Left hindlimb (tissue), 1 donor: ENCODE data around the gene XYLT1.
A peak's percentile ranks its signal among the peaks of the same experiment; 100 is the strongest.

Experiments used
- DNase-seq: peaks from one replicate; pipeline ENCODE4 v3.0.0-alpha.2; 2018

Gene XYLT1

GRCh38 chr16:17275076-17276009, 195.4 kb downstream of the XYLT1 start:
- DNase-seq = no peak

- DNase-seq = no peak
Measured at GRCh38 chr16:17273142-17273561, 197.6 kb downstream of the XYLT1 start.

- DNase-seq = no peak
Measured at GRCh38 chr16:17272716-17273115, 198.0 kb downstream of the XYLT1 start.

- peak; percentile 60 for DNase-seq
Measured at GRCh38 chr16:17271687-17272086, 199.1 kb downstream of the XYLT1 start.

GRCh38 chr16:17270683-17271109, 200.1 kb downstream of the XYLT1 start:
- no peak for DNase-seq

GRCh38 chr16:17270111-17270510, 200.6 kb downstream of the XYLT1 start:
- DNase-seq = no peak

- no peak for DNase-seq
Measured at GRCh38 chr16:17269439-17269838, 201.3 kb downstream of the XYLT1 start.

GRCh38 chr16:17266608-17267313, 204.0 kb downstream of the XYLT1 start:
- DNase-seq = no peak

GRCh38 chr16:17265154-17265553, 205.6 kb downstream of the XYLT1 start:
- no peak for DNase-seq

- no peak for DNase-seq
Measured at GRCh38 chr16:17261197-17261858, 209.4 kb downstream of the XYLT1 start.

GRCh38 chr16:17260276-17260849, 210.4 kb downstream of the XYLT1 start:
- DNase-seq = no peak

- no peak for DNase-seq
Measured at GRCh38 chr16:17259751-17260270, 210.9 kb downstream of the XYLT1 start.

GRCh38 chr16:17258848-17259713, 211.7 kb downstream of the XYLT1 start:
- no peak for DNase-seq

GRCh38 chr16:17258077-17258599, 212.6 kb downstream of the XYLT1 start:
- DNase-seq = no peak

GRCh38 chr16:17257426-17258023, 213.2 kb downstream of the XYLT1 start:
- DNase-seq = no peak

- no peak for DNase-seq
Measured at GRCh38 chr16:17252701-17253100, 218.1 kb downstream of the XYLT1 start.

GRCh38 chr16:17252064-17252463, 218.7 kb downstream of the XYLT1 start:
- DNase-seq = no peak

GRCh38 chr16:17251496-17251895, 219.3 kb downstream of the XYLT1 start:
- DNase-seq = no peak

GRCh38 chr16:17246974-17247732, 223.6 kb downstream of the XYLT1 start:
- DNase-seq = no peak

- no peak for DNase-seq
Measured at GRCh38 chr16:17246268-17246885, 224.4 kb downstream of the XYLT1 start.
